Ovary (tissue), 3 donors: ENCODE results near the gene TNFSF8.

Experiments
- EP300 ChIP-seq: sonication (generic); formaldehyde crosslinking; IDR thresholded peaks from one replicate; pipeline ENCODE4 v1.6.1; 2017; ENCODE audit warnings: antibody characterized with exemption
- POLR2A ChIP-seq: fragments of 450-650 bp; IDR thresholded peaks from one replicate; pipeline ENCODE4 v1.6.1; 2017; ENCODE audit warnings: antibody characterized with exemption, mild to moderate bottlenecking, moderate library complexity
- TF ChIP-seq, protein P1 (sequence below), 3 donors: fragments of 450-650 bp in 2 of 3; fragments of 200-600 bp in 1 of 3; IDR thresholded peaks; one replicate each; pipeline versions ENCODE4 v1.5.1 to v1.8.0; 2016 to 2022; ENCODE audit warnings: antibody characterized with exemption in 3 of 3, mild to moderate bottlenecking in 1 of 3
- donor health status: DM: no; HTN: no; CAD: no.

DNA sequence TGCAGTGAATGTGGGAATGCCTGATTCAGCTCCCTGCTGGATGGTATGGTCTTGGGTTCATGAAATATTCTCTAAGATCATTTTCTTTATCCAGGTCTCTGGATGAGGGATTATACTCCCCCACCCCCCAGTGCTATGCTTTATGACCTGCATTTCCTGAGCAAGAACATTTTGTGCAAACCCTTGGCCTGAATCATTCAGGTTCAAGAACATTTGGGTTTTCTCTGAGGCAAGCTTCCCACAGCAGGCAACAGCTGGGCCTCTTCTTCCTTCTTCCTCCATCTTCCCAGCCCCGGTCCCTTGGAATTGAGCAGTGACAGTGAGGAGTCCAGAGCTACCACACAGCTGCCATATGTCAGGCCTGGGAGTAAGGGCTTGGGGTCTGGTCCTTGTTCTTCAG, 65.9 kb downstream of the TNFSF8 start:
- TF ChIP-seq, protein P1, sequence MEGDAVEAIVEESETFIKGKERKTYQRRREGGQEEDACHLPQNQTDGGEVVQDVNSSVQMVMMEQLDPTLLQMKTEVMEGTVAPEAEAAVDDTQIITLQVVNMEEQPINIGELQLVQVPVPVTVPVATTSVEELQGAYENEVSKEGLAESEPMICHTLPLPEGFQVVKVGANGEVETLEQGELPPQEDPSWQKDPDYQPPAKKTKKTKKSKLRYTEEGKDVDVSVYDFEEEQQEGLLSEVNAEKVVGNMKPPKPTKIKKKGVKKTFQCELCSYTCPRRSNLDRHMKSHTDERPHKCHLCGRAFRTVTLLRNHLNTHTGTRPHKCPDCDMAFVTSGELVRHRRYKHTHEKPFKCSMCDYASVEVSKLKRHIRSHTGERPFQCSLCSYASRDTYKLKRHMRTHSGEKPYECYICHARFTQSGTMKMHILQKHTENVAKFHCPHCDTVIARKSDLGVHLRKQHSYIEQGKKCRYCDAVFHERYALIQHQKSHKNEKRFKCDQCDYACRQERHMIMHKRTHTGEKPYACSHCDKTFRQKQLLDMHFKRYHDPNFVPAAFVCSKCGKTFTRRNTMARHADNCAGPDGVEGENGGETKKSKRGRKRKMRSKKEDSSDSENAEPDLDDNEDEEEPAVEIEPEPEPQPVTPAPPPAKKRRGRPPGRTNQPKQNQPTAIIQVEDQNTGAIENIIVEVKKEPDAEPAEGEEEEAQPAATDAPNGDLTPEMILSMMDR (IDR thresholded peaks at IDR 0.05), result no peak
- TF ChIP-seq EP300 (no peak), POLR2A (no peak)
